Endodermal cell (in vitro differentiated cells): ENCODE measurements around the gene PCSK6. TPM values are rescaled to one million over a fixed set of nuclear protein-coding genes. Genes with fewer than 3 reads are reported as not detected.

Experiments used
- DNase-seq: peaks from one replicate; pipeline ENCODE4 v3.0.0-alpha.2; 2017
- H3K27ac ChIP-seq: 2 replicates; pipeline ENCODE4 v1.5.1; 2013; ENCODE audit warnings: mild to moderate bottlenecking, low read depth, low read length, moderate library complexity
- H3K27me3 ChIP-seq: 2 replicates; pipeline ENCODE4 v1.6.1; 2013; ENCODE audit warnings: mild to moderate bottlenecking, low read length, moderate library complexity; ENCODE audit not compliant: insufficient read depth, control insufficient read depth, poor library complexity, severe bottlenecking
- H3K36me3 ChIP-seq: 2 replicates; pipeline ENCODE4 v1.7.0; 2013; ENCODE audit warnings: mild to moderate bottlenecking, low read length, moderate library complexity; ENCODE audit not compliant: control insufficient read depth, insufficient read depth
- H3K4me1 ChIP-seq: one replicate; pipeline ENCODE4 v1.7.0; 2013; ENCODE audit warnings: low read length; ENCODE audit not compliant: control insufficient read depth, insufficient read depth
- H3K4me3 ChIP-seq: 2 replicates; pipeline ENCODE4 v1.5.1; 2013; ENCODE audit warnings: mild to moderate bottlenecking, low read length, moderate library complexity
- H3K9ac ChIP-seq: 2 replicates; pipeline ENCODE4 v1.6.1; 2013; ENCODE audit warnings: mild to moderate bottlenecking, low read length, moderate library complexity; ENCODE audit not compliant: poor library complexity, severe bottlenecking; ENCODE audit errors: extremely low read depth
- H3K9me3 ChIP-seq: 2 replicates; pipeline ENCODE4 v1.6.1; 2013; ENCODE audit warnings: mild to moderate bottlenecking, low read length, moderate library complexity; ENCODE audit not compliant: control insufficient read depth
- H3K27ac Mint-ChIP-seq: 2 replicates; pipeline ENCODE4 v1.8.0; 2020; ENCODE audit warnings: mixed read lengths
- H3K27me3 Mint-ChIP-seq: 2 replicates; pipeline ENCODE4 v1.8.0; 2021; ENCODE audit warnings: mild to moderate bottlenecking, mixed read lengths; ENCODE audit not compliant: insufficient read depth
- H3K36me3 Mint-ChIP-seq: 2 replicates; pipeline ENCODE4 v1.8.0; 2020; ENCODE audit warnings: low read depth, mixed read lengths
- H3K4me1 Mint-ChIP-seq: 2 replicates; pipeline ENCODE4 v1.8.0; 2020; ENCODE audit warnings: mixed read lengths
- H3K4me3 Mint-ChIP-seq: 2 replicates; pipeline ENCODE4 v1.8.0; 2020; ENCODE audit warnings: mild to moderate bottlenecking, moderate library complexity, mixed read lengths
- H3K9me3 Mint-ChIP-seq: 2 replicates; pipeline ENCODE4 v1.8.0; 2020; ENCODE audit warnings: mild to moderate bottlenecking, mixed read lengths
- CTCF ChIP-seq: fragments of 200-600 bp; sonication (generic); conservative IDR thresholded peaks from 2 replicates; pipeline ENCODE4 v1.5.0; 2021; ENCODE audit warnings: antibody characterized with exemption, mild to moderate bottlenecking
- WGBS, 2 experiments: methylation state at CpG; one replicate each; pipeline versions ENCODE4 v1.1.5 to v1.1.7; 2013; ENCODE audit warnings: missing lambda C conversion rate in 2 of 2, mixed read lengths in 1 of 2; ENCODE audit not compliant: insufficient coverage in 1 of 2, insufficient read length in 1 of 2; 5-methylcytosine and 5-hydroxymethylcytosine counted together
- total RNA-seq, 2 donors: library from RNA; stranded (reverse); fragmentation: NEBNext Ultra II Directional in 1 of 2; extraction: Animal tissue kit (Norgen Biotek cat#: 25700) in 1 of 2; gene quantifications; 2 replicates in 1 of 2; 3 replicates in 1 of 2; pipeline ENCODE4 v1.2.1, GENCODE V29; 2021

PCSK6 gene
- total RNA-seq, 2 donors from 2014 or later: 6.6 to 9.8 TPM

- Mint-ChIP-seq H3K36me3 (no peaks in the 10 kb centered on the region), H3K27me3 (no peaks in the 10 kb centered on the region), H3K4me1 (peaks cover 8% of the 10 kb centered on the region), H3K9me3 (no peaks in the 10 kb centered on the region), H3K27ac (no peak overlapping the region), H3K4me3 (no peak overlapping the region)
- no peaks in the 10 kb centered on the region for H3K9me3 ChIP-seq
- H3K4me1 ChIP-seq: no peaks in the 10 kb centered on the region
- TF ChIP-seq CTCF: no peak
- no peaks in the 10 kb centered on the region for H3K27me3 ChIP-seq
- no peak for DNase-seq
- H3K9ac ChIP-seq: no peak overlapping the region
- no peak overlapping the region for H3K27ac ChIP-seq
- WGBS, 2 experiments: 76 to 77% methylated on average over 7 to 8 of the region's 9 CpGs
- no peaks in the 10 kb centered on the region for H3K36me3 ChIP-seq
- H3K4me3 ChIP-seq: no peak overlapping the region
Measured at GRCh38 chr15:101390060-101390459, 99.4 kb downstream of the PCSK6 start.

- Histone ChIP-seq H3K4me1 (no peaks in the 10 kb centered on the region), H3K9me3 (no peaks in the 10 kb centered on the region), H3K9ac (no peak overlapping the region), H3K27ac (no peak overlapping the region), H3K27me3 (no peaks in the 10 kb centered on the region), H3K36me3 (no peaks in the 10 kb centered on the region), H3K4me3 (no peak overlapping the region)
- Mint-ChIP-seq H3K4me1 (peaks cover 2% of the 10 kb centered on the region), H3K27me3 (no peaks in the 10 kb centered on the region), H3K27ac (no peak overlapping the region), H3K4me3 (no peak overlapping the region), H3K9me3 (no peaks in the 10 kb centered on the region), H3K36me3 (no peaks in the 10 kb centered on the region)
- no peak for DNase-seq
- no peak for TF ChIP-seq CTCF
- WGBS, 2 experiments: 94 to 98% methylated on average over 9 of the region's 9 CpGs
Measured at GRCh38 chr15:101389362-101389761, 100.1 kb downstream of the PCSK6 start.

- no peaks in the 10 kb centered on the region for H3K36me3 ChIP-seq
- no peaks in the 10 kb centered on the region for H3K27me3 Mint-ChIP-seq
- no peak overlapping the region for H3K4me3 ChIP-seq
- no peak for TF ChIP-seq CTCF
- H3K9ac ChIP-seq: no peak overlapping the region
- no peaks in the 10 kb centered on the region for H3K9me3 ChIP-seq
- no peak for DNase-seq
- no peak overlapping the region for H3K27ac ChIP-seq
- WGBS, 2 experiments: 75 to 80% methylated on average over 5 of the region's 6 CpGs
- no peak overlapping the region for H3K27ac Mint-ChIP-seq
- H3K4me1 Mint-ChIP-seq: no peaks in the 10 kb centered on the region
- H3K9me3 Mint-ChIP-seq: no peaks in the 10 kb centered on the region
- no peaks in the 10 kb centered on the region for H3K36me3 Mint-ChIP-seq
- no peaks in the 10 kb centered on the region for H3K27me3 ChIP-seq
- no peak overlapping the region for H3K4me3 Mint-ChIP-seq
- H3K4me1 ChIP-seq: no peaks in the 10 kb centered on the region
Measured at GRCh38 chr15:101388046-101388445, 101.5 kb downstream of the PCSK6 start.
